IMR-90 (cell line): ENCODE measurements around the gene MEGF8. TPM values are rescaled to one million over a fixed set of nuclear protein-coding genes. Genes with fewer than 3 reads are reported as not detected.

ENCODE experiments used
- ATAC-seq: fragments of 200-7000 bp; cut with Tn5 transposase; 2 replicates; pipeline ENCODE4 v1.9.1; 2020; ENCODE audit warnings: low read depth, mild to moderate bottlenecking, moderate library complexity
- BruUV-seq: library from RNA; stranded (reverse); fragments of 400-500 nt; replicated peaks from 2 replicates; lab custom pipeline; 2021; lab: Mats Ljungman, UMichigan
- CTCF ChIA-PET: fragments of 300-600 bp; formaldehyde crosslinking; extraction: SDS; loops from one replicate; lab custom pipeline; 2021; ENCODE audit warnings: antibody characterized with exemption; lab: Yijun Ruan, JAX
- POLR2A ChIA-PET: fragments of 300-600 bp; sonication (Branson Sonifier 250); formaldehyde crosslinking; loops from one replicate; lab custom pipeline; 2022; ENCODE audit warnings: antibody characterized with exemption; ENCODE audit not compliant: unreplicated experiment; lab: Charles Lee
- DNase-seq: peaks from one replicate; pipeline ENCODE4 v3.0.0; 2013
- H2AFZ ChIP-seq: replicated peaks from 2 replicates; pipeline ENCODE3; 2013; ENCODE audit warnings: low read length, mild to moderate bottlenecking; ENCODE audit not compliant: poor library complexity
- H2AK5ac ChIP-seq: 2 replicates; pipeline ENCODE4 v1.6.1; 2013; ENCODE audit warnings: low read depth, low read length, inconsistent platforms
- H2AK9ac ChIP-seq: replicated peaks from 2 replicates; pipeline ENCODE3; 2013; ENCODE audit warnings: mild to moderate bottlenecking, low read depth, low read length, moderate library complexity; ENCODE audit not compliant: poor library complexity
- H2BK120ac ChIP-seq: 2 replicates; pipeline ENCODE4 v1.6.1; 2013; ENCODE audit warnings: low read depth, low read length, inconsistent platforms
- H2BK15ac ChIP-seq: 3 replicates; pipeline ENCODE4 v1.6.1; 2013; ENCODE audit warnings: low read depth, low read length, inconsistent platforms
- H2BK20ac ChIP-seq: 2 replicates; pipeline ENCODE4 v1.6.1; 2013; ENCODE audit warnings: low read depth, mild to moderate bottlenecking, inconsistent platforms, low read length, moderate library complexity
- H2BK5ac ChIP-seq: 2 replicates; pipeline ENCODE4 v1.6.1; 2013; ENCODE audit warnings: mild to moderate bottlenecking, low read depth, low read length, inconsistent platforms; ENCODE audit not compliant: poor library complexity, severe bottlenecking
- H3K14ac ChIP-seq: replicated peaks from 2 replicates; pipeline ENCODE4 v1.6.1; 2013; ENCODE audit warnings: low read depth, low read length, inconsistent platforms
- H3K18ac ChIP-seq: 2 replicates; pipeline ENCODE4 v1.6.1; 2013; ENCODE audit warnings: low read depth, low read length, control low read depth
- H3K23ac ChIP-seq: 2 replicates; pipeline ENCODE4 v1.6.1; 2013; ENCODE audit warnings: low read depth, low read length, inconsistent platforms
- H3K27ac ChIP-seq: 2 replicates; pipeline ENCODE4 v1.5.1; 2013; ENCODE audit warnings: mild to moderate bottlenecking, control low read depth, low read length; ENCODE audit not compliant: insufficient read depth
- H3K27me3 ChIP-seq: 2 replicates; pipeline ENCODE4 v1.6.1; 2013; ENCODE audit warnings: low read length; ENCODE audit not compliant: control insufficient read depth, insufficient read depth
- H3K36me3 ChIP-seq: 2 replicates; pipeline ENCODE4 v1.6.1; 2013; ENCODE audit warnings: low read length, mixed read lengths; ENCODE audit not compliant: control insufficient read depth, insufficient read depth
- H3K4ac ChIP-seq: 2 replicates; pipeline ENCODE4 v1.6.1; 2013; ENCODE audit warnings: low read depth, low read length, inconsistent platforms
- H3K4me1 ChIP-seq: 2 replicates; pipeline ENCODE4 v1.6.1; 2013; ENCODE audit warnings: low read length, mixed read lengths; ENCODE audit not compliant: control insufficient read depth, insufficient read depth
- H3K4me2 ChIP-seq: 2 replicates; pipeline ENCODE4 v1.6.1; 2013; ENCODE audit warnings: low read depth, mild to moderate bottlenecking, control low read depth, low read length, moderate library complexity
- H3K4me3 ChIP-seq: 2 replicates; pipeline ENCODE4 v1.5.1; 2013; ENCODE audit warnings: low read depth, mild to moderate bottlenecking, control low read depth, low read length, moderate library complexity; ENCODE audit not compliant: insufficient read depth
- H3K56ac ChIP-seq: 2 replicates; pipeline ENCODE4 v1.6.1; 2013; ENCODE audit warnings: low read length, inconsistent platforms; ENCODE audit not compliant: insufficient read depth; ENCODE audit errors: extremely low read depth
- H3K79me1 ChIP-seq, 2 experiments: 2 replicates each; pipeline ENCODE4 v1.6.1; 2013; ENCODE audit warnings: low read length in 2 of 2, inconsistent platforms in 1 of 2, low read depth in 1 of 2
- H3K9ac ChIP-seq: 2 replicates; pipeline ENCODE4 v1.6.1; 2013; ENCODE audit warnings: low read depth, low read length, control low read depth
- H3K9me1 ChIP-seq: 2 replicates; pipeline ENCODE4 v1.6.1; 2013; ENCODE audit warnings: low read length, inconsistent platforms; ENCODE audit not compliant: insufficient read depth
- H3K9me3 ChIP-seq: 2 replicates; pipeline ENCODE4 v1.6.1; 2013; ENCODE audit warnings: low read length; ENCODE audit not compliant: control insufficient read depth, insufficient read depth
- H4K20me1 ChIP-seq: 2 replicates; pipeline ENCODE4 v1.6.1; 2013; ENCODE audit warnings: low read length, inconsistent platforms; ENCODE audit not compliant: insufficient read depth
- H4K5ac ChIP-seq: 2 replicates; pipeline ENCODE4 v1.6.1; 2013; ENCODE audit warnings: mild to moderate bottlenecking, low read depth, low read length, control low read depth
- H4K8ac ChIP-seq, 2 experiments: 2 replicates each; pipeline ENCODE4 v1.6.1; 2013; ENCODE audit warnings: low read depth in 2 of 2, low read length in 2 of 2, control low read depth in 1 of 2, inconsistent platforms in 1 of 2
- H4K91ac ChIP-seq: 2 replicates; pipeline ENCODE4 v1.6.1; 2013; ENCODE audit warnings: low read depth, low read length, inconsistent platforms; ENCODE audit not compliant: insufficient read depth
- BHLHE40 ChIP-seq: fragments of 150-350 bp; IDR thresholded peaks from 2 replicates; pipeline ENCODE4 v1.6.1; 2016; ENCODE audit warnings: mild to moderate bottlenecking, low read depth, low read length
- CEBPB ChIP-seq: IDR thresholded peaks from 2 replicates; pipeline ENCODE4 v1.6.1; 2012; ENCODE audit warnings: low read depth, low read length, improper control_type of control experiment
- MAFK ChIP-seq: IDR thresholded peaks from 2 replicates; pipeline ENCODE4 v1.6.1; 2012; ENCODE audit warnings: low read depth, low read length, improper control_type of control experiment
- MXI1 ChIP-seq: IDR thresholded peaks from 2 replicates; pipeline ENCODE4 v1.6.1; 2012; ENCODE audit warnings: low read depth, mild to moderate bottlenecking, low read length, moderate library complexity, borderline replicate concordance
- NFE2L2 ChIP-seq: fragments of 150-350 bp; IDR thresholded peaks from 2 replicates; pipeline ENCODE4 v1.6.1; 2016; ENCODE audit warnings: low read depth, mild to moderate bottlenecking, low read length
- POLR2A ChIP-seq: IDR thresholded peaks from 2 replicates; pipeline ENCODE4 v1.6.1; 2012; ENCODE audit warnings: mild to moderate bottlenecking, low read depth, low read length
- RCOR1 ChIP-seq: IDR thresholded peaks from 2 replicates; pipeline ENCODE4 v1.6.1; 2012; ENCODE audit warnings: mild to moderate bottlenecking, low read length, improper control_type of control experiment; ENCODE audit not compliant: insufficient replicate concordance
- SMC3 ChIP-seq: fragments of 150-350 bp; IDR thresholded peaks from 2 replicates; pipeline ENCODE4 v1.6.1; 2016; ENCODE audit warnings: low read depth, mild to moderate bottlenecking, antibody characterized with exemption, low read length, moderate library complexity
- USF2 ChIP-seq: fragments of 150-350 bp; IDR thresholded peaks from 2 replicates; pipeline ENCODE4 v1.6.1; 2017; ENCODE audit warnings: mild to moderate bottlenecking, antibody characterized with exemption, low read length, low read depth
- WGBS, 2 experiments: methylation state at CpG; one replicate each; pipeline versions ENCODE4 v1.1.5 to v1.1.7; 2013; ENCODE audit warnings: missing lambda C conversion rate in 2 of 2; ENCODE audit not compliant: insufficient read length in 1 of 2; ENCODE audit errors: extremely low coverage in 2 of 2; 5-methylcytosine and 5-hydroxymethylcytosine counted together
- dilution Hi-C: fragments of 300-500 bp; cut with HindIII; formaldehyde crosslinking; loops from one replicate; pipeline ENCODE4 v1.14.3; 2018; ENCODE audit warnings: low sequenced_read_pairs; ENCODE audit not compliant: unreplicated experiment
- in situ Hi-C: fragments of 300-500 bp; cut with MboI; formaldehyde crosslinking; loops from 3 replicates; pipeline ENCODE4 v1.14.3; 2019; ENCODE audit warnings: low sequenced_read_pairs, inconsistent platforms, mixed read lengths
- intact Hi-C: fragments of 100-400 bp; cut with micrococcal nuclease; formaldehyde crosslinking; loops from 2 replicates; pipeline ENCODE4 v1.10.0; 2022
- polyA plus RNA-seq, 3 experiments: library from polyadenylated mRNA; depleted of rRNA; stranded (reverse); fragments of >200 nt; gene quantifications; 2 replicates each; pipeline ENCODE4 v1.2.3, GENCODE V29; 2012; ENCODE audit warnings: low replicate concordance in 1 of 3
- total RNA-seq: library from RNA; depleted of rRNA; stranded (reverse); fragments of >200 nt; gene quantifications from 2 replicates; pipeline ENCODE4 v1.2.3, GENCODE V29; 2012
- TF ChIP-seq, protein P1 (sequence below): conservative IDR thresholded peaks from 2 replicates; pipeline ENCODE4 v1.5.1; 2012; ENCODE audit warnings: mild to moderate bottlenecking, low read depth, low read length, improper control_type of control experiment

Gene MEGF8
- total and polyA plus RNA-seq, 2 of the 4 experiments (the other 2 are of a cell fraction) = 2.3 to 12.5 TPM

- ChIA-PET CTCF (no interaction called here), POLR2A (no interaction called here)
Observed at GRCh38 chr19:42352301-42353259, 27.1 kb downstream of the MEGF8 start.

More at GRCh38 chr19:42352301-42353259, 27.1 kb downstream of the MEGF8 start:
- Histone ChIP-seq H3K4ac (no peak overlapping the region), H3K9me3 (no peaks in the 10 kb centered on the region), H3K18ac (no peak overlapping the region), H4K20me1 (no peaks in the 10 kb centered on the region), H4K91ac (no peak overlapping the region), H3K56ac (no peak overlapping the region), H2BK120ac (no peak overlapping the region), H2AK9ac (no peak overlapping the region), H3K27ac (no peak overlapping the region), H3K9me1 (0 out of 2 replicates have a peak, but pooled peaks cover 4% of the 10 kb centered on the region), H2BK20ac (no peak overlapping the region), H3K4me3 (no peak overlapping the region), H2AFZ (no peak overlapping the region), H4K5ac (no peak overlapping the region), H3K4me1 (no peaks in the 10 kb centered on the region), H3K23ac (no peak overlapping the region), H3K36me3 (peaks cover 34% of the 10 kb centered on the region), H3K9ac (no peak overlapping the region), H3K4me2 (no peak overlapping the region), H2BK5ac (no peak overlapping the region), H3K14ac (no peak overlapping the region), H3K79me1 (no peaks in the 10 kb centered on the region), H4K8ac (no peak overlapping the region), H2BK15ac (no peak overlapping the region), H2AK5ac (no peak overlapping the region), H3K27me3 (no peaks in the 10 kb centered on the region)
- intact Hi-C loops (no loop called here), dilution Hi-C loops (no loop called here), in situ Hi-C loops (no loop called here)
- no TSS peak for BruUV-seq
- WGBS, 2 experiments = 90% methylated on average over 19 of the region's 31 CpGs; no CpG with 5 or more reads in 1 of the 2 experiments
- ATAC-seq (no peak), DNase-seq (peak; percentile 8)
- no peak for TF ChIP-seq RCOR1
- no peak for TF ChIP-seq BHLHE40
- no peak for TF ChIP-seq MAFK
- no peak for TF ChIP-seq SMC3
- TF ChIP-seq POLR2A = no peak
- TF ChIP-seq MXI1 = no peak
- TF ChIP-seq CEBPB = no peak
- no peak for TF ChIP-seq NFE2L2
- TF ChIP-seq, protein P1, sequence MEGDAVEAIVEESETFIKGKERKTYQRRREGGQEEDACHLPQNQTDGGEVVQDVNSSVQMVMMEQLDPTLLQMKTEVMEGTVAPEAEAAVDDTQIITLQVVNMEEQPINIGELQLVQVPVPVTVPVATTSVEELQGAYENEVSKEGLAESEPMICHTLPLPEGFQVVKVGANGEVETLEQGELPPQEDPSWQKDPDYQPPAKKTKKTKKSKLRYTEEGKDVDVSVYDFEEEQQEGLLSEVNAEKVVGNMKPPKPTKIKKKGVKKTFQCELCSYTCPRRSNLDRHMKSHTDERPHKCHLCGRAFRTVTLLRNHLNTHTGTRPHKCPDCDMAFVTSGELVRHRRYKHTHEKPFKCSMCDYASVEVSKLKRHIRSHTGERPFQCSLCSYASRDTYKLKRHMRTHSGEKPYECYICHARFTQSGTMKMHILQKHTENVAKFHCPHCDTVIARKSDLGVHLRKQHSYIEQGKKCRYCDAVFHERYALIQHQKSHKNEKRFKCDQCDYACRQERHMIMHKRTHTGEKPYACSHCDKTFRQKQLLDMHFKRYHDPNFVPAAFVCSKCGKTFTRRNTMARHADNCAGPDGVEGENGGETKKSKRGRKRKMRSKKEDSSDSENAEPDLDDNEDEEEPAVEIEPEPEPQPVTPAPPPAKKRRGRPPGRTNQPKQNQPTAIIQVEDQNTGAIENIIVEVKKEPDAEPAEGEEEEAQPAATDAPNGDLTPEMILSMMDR = no peak
- no peak for TF ChIP-seq USF2
